Epithelial cell of prostate (primary cell): Measurements from ENCODE around the gene WNK1.

Source experiments
- DNase-seq: peaks from one replicate; pipeline ENCODE4 v3.0.0-alpha.2; 2011; ENCODE audit warnings: low read depth, low spot score
- H3K27ac ChIP-seq: fragments of 450-650 bp; 2 replicates; pipeline ENCODE4 v1.5.1; 2017; ENCODE audit warnings: mild to moderate bottlenecking

Gene WNK1

GRCh38 chr12:810116-810515, 57.7 kb downstream of the WNK1 start:
- H3K27ac ChIP-seq: no peak overlapping the region
- DNase-seq: no peak

GRCh38 chr12:810671-811415, 58.5 kb downstream of the WNK1 start:
- H3K27ac ChIP-seq: no peak overlapping the region
- DNase-seq: no peak

- peak overlapping the region; percentile 1 for H3K27ac ChIP-seq
- DNase-seq: no peak
Measured at GRCh38 chr12:812950-813349, 60.6 kb downstream of the WNK1 start.

- H3K27ac ChIP-seq: peak overlapping the region; percentile 45
- peak; percentile 3 for DNase-seq
Measured at GRCh38 chr12:817456-817855, 65.1 kb downstream of the WNK1 start.

GRCh38 chr12:817941-818600, 65.7 kb downstream of the WNK1 start:
- no peak for DNase-seq
- peak overlapping the region; percentile 45 for H3K27ac ChIP-seq

GRCh38 chr12:818733-819132, 66.4 kb downstream of the WNK1 start:
- no peak for DNase-seq
- no peak overlapping the region for H3K27ac ChIP-seq

DNA sequence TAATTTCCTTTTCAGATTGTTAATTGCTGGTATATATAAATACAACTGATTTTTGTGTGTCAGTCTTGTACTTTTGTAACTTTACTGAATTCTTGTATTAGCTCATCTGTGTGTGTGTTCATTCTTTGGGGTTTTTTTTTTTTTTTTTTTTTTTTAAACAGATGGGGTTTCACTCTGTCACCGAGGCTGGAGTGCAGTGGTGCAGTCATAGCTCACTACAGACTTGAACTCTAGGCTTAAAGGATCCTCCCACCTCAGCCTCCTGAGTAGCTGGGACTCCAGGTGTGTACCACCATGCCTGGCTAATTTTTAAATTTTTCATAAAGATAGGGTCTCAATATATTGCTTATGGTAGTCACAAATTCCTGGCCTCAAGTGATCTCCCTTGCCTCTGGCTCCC, 68.0 kb downstream of the WNK1 start:
- no peak for DNase-seq
- no peak overlapping the region for H3K27ac ChIP-seq

DNA sequence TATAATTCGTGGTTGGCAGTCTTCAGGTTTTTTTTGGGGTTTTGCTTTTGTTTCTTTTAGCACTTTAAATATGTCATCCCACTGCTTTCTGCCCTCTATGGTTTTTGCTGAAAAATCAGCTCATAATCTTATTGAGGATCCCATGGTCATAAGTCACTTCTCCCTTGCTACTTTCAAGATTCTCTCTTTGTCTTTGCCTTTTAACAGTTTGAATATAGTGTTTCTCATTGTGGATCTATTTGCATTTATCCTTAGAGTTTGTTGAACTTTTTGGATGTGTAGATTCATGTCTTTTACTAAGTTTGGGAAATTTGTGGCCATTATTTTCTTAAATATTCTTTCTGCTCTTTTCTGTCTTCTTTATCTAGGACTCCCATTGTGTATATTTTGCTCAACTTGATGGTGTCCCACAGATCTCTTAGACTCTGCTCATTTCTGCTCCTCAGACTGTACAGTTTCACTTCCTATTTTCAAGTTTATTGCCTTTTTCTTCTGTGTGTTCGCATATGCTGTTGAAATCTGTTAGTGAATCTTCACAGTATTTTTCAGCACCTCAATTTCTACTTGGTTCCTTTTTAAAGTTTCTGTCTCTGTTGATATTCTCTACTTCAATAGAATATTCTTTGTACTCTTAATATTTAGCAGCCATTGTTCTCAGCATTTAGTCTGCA, 70.8 kb downstream of the WNK1 start:
- DNase-seq: no peak
- no peak overlapping the region for H3K27ac ChIP-seq

- no peak for DNase-seq
- no peak overlapping the region for H3K27ac ChIP-seq
Measured at GRCh38 chr12:826331-826730, 74.0 kb downstream of the WNK1 start.

DNA sequence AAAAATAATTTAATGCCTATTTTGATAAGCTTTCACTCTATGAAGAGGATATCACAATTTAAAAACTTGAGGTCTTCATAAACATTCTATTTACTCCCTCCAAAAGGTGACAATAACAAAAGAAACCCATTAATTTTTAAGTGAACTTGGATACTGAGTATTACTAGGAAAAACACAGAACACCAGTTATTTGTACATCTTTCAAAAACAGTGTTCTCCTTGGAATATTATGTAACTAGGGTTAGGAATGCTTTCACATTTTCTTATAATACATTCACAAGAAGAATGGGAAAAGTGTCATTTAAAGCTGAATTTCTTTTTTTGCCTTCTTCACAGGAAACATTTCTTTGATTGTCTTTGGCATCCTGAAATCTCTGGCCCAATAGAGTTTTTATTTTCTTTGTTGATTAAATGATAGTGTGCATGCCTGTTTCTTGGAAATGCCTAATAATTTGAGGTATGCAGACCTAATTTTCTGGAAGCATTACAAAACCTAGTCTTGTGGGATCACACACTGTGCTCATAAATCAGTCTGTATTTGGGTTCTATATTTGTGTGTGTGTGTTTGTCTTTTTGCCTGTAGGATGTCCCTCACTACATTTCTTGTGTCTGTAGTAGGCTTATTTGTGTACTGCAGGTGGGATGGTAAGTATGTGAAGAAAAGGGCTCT, 76.5 kb downstream of the WNK1 start:
- no peak for DNase-seq
- H3K27ac ChIP-seq: no peak overlapping the region

DNA sequence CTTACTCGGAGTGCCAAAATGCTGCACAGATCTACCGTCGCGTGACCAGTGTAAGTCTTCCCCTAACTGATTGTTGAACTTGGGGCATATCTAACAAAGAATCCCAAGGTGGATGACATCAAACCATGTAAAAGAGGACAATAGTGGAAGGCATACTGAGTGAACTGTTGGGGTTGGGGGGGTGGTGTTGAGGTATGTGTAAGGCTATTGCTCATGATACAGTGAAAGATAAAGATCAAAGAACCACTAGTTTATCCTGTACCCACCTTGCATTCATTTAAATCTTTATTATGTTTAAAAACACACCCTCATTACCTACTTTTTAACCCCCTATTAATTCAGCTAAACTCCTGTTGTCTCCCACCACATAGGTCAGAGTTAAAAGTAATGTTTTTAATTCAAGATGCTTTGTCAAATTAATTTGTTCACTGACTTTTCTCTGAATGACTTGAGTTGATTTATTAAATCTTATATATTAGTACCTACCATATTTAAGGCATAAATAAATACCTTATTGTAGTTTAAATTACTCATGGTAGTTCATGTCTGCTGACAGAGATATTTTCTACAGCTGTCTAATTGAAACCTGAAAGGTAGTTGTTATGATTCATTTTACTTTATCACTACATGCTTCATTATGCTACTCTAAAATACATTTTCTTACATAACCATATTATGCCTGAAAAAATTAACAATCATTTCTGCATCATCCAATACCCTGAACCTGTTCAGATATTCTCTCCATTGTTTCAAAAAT, 77.9 kb downstream of the WNK1 start:
- no peak overlapping the region for H3K27ac ChIP-seq
- no peak for DNase-seq

GRCh38 chr12:835754-836518, 83.6 kb downstream of the WNK1 start:
- DNase-seq: no peak
- no peak overlapping the region for H3K27ac ChIP-seq

GRCh38 chr12:836952-837351, 84.6 kb downstream of the WNK1 start:
- no peak for DNase-seq

GRCh38 chr12:837548-837947, 85.2 kb downstream of the WNK1 start:
- DNase-seq: no peak
- H3K27ac ChIP-seq: no peak overlapping the region

More at GRCh38 chr12:836952-837351, 84.6 kb downstream of the WNK1 start:
- H3K27ac ChIP-seq: no peak overlapping the region

- no peak for DNase-seq
- no peak overlapping the region for H3K27ac ChIP-seq
Measured at GRCh38 chr12:843609-844008, 91.2 kb downstream of the WNK1 start.

GRCh38 chr12:846421-846820, 94.0 kb downstream of the WNK1 start:
- no peak for DNase-seq
- peak overlapping the region; percentile 47 for H3K27ac ChIP-seq

- H3K27ac ChIP-seq: peak overlapping the region; percentile 47
- DNase-seq: no peak
Measured at GRCh38 chr12:848173-848865, 95.9 kb downstream of the WNK1 start.

GRCh38 chr12:848882-849527, 96.6 kb downstream of the WNK1 start:
- H3K27ac ChIP-seq: peak overlapping the region; percentile 47

More at GRCh38 chr12:848882-849527, 96.6 kb downstream of the WNK1 start:
- no peak for DNase-seq
